Activated naive CD4-positive, alpha-beta T cell treated with anti-CD3 and anti-CD28 coated beads, Interleukin-2, amount 50 U/mL, for 24 hours (primary cell): ENCODE data around the gene HRNR.
"Not testable (repeated sequence)": the region's sequence is repeated elsewhere in the genome, so short reads cannot be mapped to it uniquely, and the experiment has no call there.

Experiments used
- H3K27ac Mint-ChIP-seq: one replicate; pipeline ENCODE4 v1.8.0; 2021; ENCODE audit warnings: mild to moderate bottlenecking, mixed read lengths
- H3K27me3 Mint-ChIP-seq: one replicate; pipeline ENCODE4 v1.8.0; 2021; ENCODE audit warnings: mixed read lengths
- H3K36me3 Mint-ChIP-seq: one replicate; pipeline ENCODE4 v1.8.0; 2021; ENCODE audit warnings: mixed read lengths
- H3K4me1 Mint-ChIP-seq: one replicate; pipeline ENCODE4 v1.8.0; 2021; ENCODE audit warnings: mixed read lengths
- H3K4me3 Mint-ChIP-seq: one replicate; pipeline ENCODE4 v1.8.0; 2021; ENCODE audit warnings: mild to moderate bottlenecking, mixed read lengths
- H3K9me3 Mint-ChIP-seq: one replicate; pipeline ENCODE4 v1.8.0; 2021; ENCODE audit warnings: mixed read lengths

The HRNR gene

DNA sequence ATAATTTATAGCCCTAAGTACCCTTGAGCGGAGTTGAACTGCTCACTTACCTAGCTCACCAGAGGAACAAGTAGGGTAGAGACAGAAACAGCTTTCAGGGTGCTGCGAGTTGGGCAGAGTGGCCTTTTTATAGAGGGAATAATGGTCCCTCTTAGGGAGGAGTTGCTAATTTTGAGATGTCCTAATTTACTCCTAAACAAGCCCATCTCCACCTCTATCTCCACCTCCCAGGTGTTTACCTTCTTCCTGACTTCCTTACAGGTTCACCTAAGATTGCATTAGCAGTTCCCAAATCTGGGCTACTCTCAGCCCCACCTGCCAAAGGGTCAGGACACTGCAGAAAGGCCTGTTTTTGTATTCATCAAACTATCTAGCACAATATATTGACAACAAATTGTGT is at the start of gene HRNR:
HRNR (minus strand) TSS at position 101 of the 400 bp plus-strand sequence. CDS start 940 bp downstream, outside the sequence.
- Mint-ChIP-seq H3K4me1 (no peaks in the 10 kb centered on the region), H3K36me3 (no peaks in the 10 kb centered on the region), H3K27ac (no peak within 1 kb of the TSS), H3K9me3 (no peaks in the 10 kb centered on the region), H3K4me3 (no peak within 1 kb of the TSS), H3K27me3 (peaks cover 16% of the 10 kb centered on the region)

DNA sequence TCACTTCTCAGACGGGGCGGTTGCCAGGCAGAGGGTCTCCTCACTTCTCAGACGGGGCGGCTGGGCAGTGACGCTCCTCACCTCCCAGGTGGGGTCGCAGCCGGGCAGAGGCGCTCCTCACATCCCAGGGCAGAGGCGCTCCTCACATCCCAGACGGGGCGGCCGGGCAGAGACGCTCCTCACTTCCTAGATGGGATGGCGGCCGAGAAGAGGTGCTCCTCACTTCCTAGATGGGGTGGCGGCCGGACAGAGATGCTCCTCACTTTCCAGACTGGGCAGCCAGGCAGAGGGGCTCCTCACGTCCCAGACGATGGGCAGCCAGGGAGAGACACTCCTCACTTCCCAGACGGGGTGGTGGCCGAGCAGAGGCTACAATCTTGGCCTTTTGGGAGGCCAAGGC is 32.4 kb upstream of the HRNR start:
- not testable (repeated sequence) for H3K36me3 Mint-ChIP-seq, H3K4me1 Mint-ChIP-seq, H3K9me3 Mint-ChIP-seq, H3K4me3 Mint-ChIP-seq, H3K27ac Mint-ChIP-seq
- peaks cover 14% of the 10 kb centered on the region for H3K27me3 Mint-ChIP-seq

DNA sequence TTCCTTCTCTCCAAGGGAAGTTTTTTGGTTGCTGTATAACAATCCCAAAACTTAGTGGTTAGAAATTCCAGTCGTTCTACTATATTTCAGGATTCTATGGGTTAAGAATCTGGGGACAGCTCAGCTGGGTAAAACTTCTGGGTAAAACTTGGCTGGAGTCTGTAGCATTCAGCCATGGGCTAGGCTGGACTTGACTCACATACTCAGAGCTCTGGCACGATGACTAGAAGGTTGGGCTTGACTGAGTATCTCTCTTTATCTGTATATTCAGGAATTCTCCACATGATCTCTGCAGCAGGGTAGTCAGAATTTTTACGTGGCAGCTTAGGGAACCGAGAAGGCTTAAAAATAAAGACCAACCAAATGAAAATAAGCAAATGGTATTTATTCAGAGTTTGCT is 28.2 kb upstream of the HRNR start:
- Mint-ChIP-seq H3K27ac (no peak overlapping the region), H3K27me3 (peaks cover 9% of the 10 kb centered on the region), H3K4me1 (no peaks in the 10 kb centered on the region), H3K36me3 (no peaks in the 10 kb centered on the region), H3K4me3 (no peak overlapping the region), H3K9me3 (no peaks in the 10 kb centered on the region)

DNA sequence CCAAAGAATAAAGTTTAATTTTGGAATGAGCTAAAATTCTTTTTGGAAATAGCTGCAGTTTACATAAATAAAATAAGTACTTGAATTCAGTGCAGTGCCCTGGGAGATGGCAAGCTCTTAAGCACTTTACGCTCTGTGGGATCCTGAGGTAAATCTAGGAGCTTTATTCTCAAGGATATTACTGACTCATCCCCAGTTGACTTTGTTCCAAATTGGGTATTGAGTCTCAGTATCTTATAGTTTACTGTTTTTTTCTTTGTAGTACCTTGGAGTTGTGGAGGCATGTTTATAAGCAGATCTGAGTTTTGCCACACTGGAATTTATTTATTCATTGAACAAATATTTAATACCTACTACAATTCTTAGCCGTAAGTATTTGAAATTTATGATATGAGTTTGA is 27.4 kb upstream of the HRNR start:
- H3K4me1 Mint-ChIP-seq = no peaks in the 10 kb centered on the region
- H3K36me3 Mint-ChIP-seq = no peaks in the 10 kb centered on the region
- H3K9me3 Mint-ChIP-seq = no peaks in the 10 kb centered on the region
- H3K27ac Mint-ChIP-seq = no peak overlapping the region
- no peak overlapping the region for H3K4me3 Mint-ChIP-seq
- H3K27me3 Mint-ChIP-seq = peaks cover 11% of the 10 kb centered on the region

DNA sequence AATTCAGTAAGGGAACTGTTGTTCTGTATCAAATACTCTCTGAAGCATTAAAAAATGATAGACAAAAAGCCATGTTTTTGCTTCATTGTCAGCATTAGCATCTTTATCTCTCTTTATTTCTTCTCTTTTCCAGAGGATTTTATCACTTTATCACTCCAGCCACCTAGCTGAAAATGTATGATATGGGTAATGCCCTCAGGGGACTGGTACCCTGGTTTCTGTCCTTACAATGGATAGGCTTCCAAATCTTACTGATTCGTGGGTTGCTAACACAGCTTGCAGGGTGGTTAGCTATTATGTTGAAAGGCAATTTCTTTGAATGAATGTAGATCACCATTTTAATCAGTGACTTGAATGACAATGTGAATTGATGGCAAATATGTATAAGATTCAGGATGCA is 23.3 kb upstream of the HRNR start:
- Mint-ChIP-seq H3K4me3 (no peak overlapping the region), H3K27me3 (peaks cover 8% of the 10 kb centered on the region), H3K36me3 (no peaks in the 10 kb centered on the region), H3K4me1 (no peaks in the 10 kb centered on the region), H3K9me3 (no peaks in the 10 kb centered on the region), H3K27ac (no peak overlapping the region)

DNA sequence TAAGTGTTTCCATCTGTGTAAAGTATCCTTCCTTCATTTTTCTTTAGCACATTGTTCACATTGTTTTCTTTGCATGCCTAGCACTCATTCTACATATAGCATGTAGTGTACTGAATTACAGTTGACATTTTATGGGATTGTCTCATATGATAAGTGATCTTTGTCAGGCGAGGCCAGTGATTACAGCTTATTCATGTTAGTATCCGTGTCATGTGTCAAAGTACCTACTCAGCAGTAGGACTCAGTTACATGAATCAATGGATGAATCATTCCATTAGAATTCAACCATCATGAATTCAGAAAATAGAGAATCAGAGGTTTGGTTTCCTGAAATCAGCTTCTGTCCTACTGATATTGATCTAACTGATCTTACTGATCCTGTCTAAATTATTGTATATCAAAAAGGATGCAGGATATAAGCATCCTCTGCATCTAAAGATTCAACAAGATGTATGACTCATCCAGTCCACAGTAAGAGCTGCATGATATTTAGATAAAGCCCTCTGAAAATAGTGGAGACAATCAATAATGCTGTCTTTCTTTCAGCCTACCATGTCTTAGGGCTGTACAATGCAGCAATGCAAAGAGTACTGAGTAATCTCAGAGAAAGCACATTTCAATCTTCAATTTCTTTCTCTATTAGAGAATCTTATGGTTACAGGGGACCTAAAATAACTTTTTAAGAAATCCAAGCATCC is 20.7 kb upstream of the HRNR start:
- H3K4me1 Mint-ChIP-seq = no peaks in the 10 kb centered on the region
- H3K36me3 Mint-ChIP-seq = no peaks in the 10 kb centered on the region
- no peak overlapping the region for H3K4me3 Mint-ChIP-seq
- H3K9me3 Mint-ChIP-seq = no peaks in the 10 kb centered on the region
- no peak overlapping the region for H3K27ac Mint-ChIP-seq
- peaks cover 18% of the 10 kb centered on the region for H3K27me3 Mint-ChIP-seq

DNA sequence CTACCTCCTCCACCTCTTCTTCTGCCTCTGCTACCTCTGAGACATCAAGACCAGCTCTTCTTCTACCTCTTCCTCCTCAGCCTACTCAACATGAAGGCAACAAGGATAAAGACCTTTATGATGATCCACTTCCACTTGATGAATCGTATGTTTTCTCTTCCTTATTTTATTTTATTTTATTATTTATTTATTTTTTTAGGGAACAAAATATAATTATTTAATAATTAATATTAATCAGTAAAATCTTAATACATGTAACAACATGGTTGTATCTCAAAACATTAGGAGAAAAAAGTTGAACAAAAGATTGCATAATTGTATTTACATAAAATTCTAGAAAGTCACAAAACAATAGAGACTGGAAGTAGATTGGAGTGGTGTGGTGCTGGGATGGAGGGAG is 13.1 kb upstream of the HRNR start:
- no peak overlapping the region for H3K27ac Mint-ChIP-seq
- no peak overlapping the region for H3K4me3 Mint-ChIP-seq
- no peaks in the 10 kb centered on the region for H3K4me1 Mint-ChIP-seq
- peaks cover 33% of the 10 kb centered on the region for H3K27me3 Mint-ChIP-seq
- no peaks in the 10 kb centered on the region for H3K36me3 Mint-ChIP-seq
- no peaks in the 10 kb centered on the region for H3K9me3 Mint-ChIP-seq

DNA sequence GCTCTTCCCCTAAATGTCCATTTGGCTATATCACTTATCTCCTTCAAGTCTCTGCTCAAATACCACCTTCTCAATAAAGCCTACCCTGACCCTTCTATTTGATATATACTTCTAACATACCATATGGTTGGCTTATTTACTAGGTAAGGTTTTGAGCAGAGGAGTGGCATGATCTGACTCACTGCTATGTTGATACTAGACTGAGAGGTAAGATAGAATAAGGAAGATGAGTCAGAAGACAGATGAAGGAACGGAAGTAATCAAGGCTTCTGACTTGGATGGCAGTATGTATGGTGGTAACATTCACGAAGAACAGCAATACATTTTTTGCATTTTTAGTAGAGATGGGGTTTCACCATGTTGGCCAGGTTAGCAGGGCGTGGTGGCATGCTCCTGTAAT is 4.8 kb upstream of the HRNR start:
- H3K9me3 Mint-ChIP-seq = no peaks in the 10 kb centered on the region
- H3K27ac Mint-ChIP-seq = no peak overlapping the region
- H3K36me3 Mint-ChIP-seq = no peaks in the 10 kb centered on the region
- no peaks in the 10 kb centered on the region for H3K4me1 Mint-ChIP-seq
- no peak overlapping the region for H3K4me3 Mint-ChIP-seq
- peaks cover 27% of the 10 kb centered on the region for H3K27me3 Mint-ChIP-seq

DNA sequence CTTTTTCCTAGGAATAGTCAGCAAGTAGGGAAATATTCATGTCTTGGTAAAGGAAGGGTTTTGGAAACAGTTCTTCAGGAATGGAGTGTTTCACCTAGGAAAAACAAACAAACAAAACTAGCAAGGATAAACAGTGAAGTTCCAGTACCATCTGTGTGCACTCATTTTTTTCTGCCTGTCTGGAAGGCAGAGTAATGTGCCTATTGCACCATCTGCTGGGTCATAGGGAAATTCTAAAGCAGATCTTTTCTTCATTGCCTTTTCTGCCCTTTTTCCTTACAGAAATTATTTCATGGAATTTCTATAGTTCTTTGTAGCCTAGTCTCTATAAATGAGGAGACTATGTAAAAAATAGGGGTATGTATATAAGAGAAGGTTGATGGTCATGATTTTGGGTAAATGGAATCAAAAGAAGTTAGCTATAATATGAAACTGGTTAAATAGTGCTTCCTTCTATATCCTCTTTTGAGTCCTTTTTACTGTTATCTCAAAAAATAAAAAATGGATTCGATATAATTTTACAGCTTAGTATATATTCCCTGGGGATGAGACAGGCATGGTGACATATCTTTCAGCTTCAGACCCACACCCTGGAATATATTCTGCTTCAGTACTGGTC is 3.4 kb upstream of the HRNR start:
- Mint-ChIP-seq H3K27me3 (peaks cover 19% of the 10 kb centered on the region), H3K36me3 (no peaks in the 10 kb centered on the region), H3K4me3 (no peak overlapping the region), H3K9me3 (no peaks in the 10 kb centered on the region), H3K4me1 (no peaks in the 10 kb centered on the region), H3K27ac (no peak overlapping the region)

DNA sequence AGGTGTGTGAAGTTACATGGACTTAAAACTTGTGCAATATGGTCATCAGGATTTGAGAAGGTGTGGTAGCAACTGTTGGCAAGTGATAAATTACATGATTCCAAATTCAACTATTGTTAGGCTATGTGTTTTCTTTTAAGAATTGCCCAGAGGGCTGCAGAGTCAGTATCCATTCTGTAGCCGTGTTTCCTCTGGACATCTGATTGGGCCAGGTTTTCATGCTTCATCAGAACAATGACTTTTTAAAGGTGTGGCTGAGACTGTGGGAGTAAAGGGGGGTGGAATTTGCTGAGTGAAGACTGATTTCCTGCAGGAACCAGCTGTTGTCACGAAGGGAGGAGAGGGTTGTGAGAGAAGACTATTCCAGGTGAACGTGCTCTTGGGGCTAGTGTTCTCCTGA is 1.7 kb upstream of the HRNR start:
- no peak overlapping the region for H3K27ac Mint-ChIP-seq

DNA sequence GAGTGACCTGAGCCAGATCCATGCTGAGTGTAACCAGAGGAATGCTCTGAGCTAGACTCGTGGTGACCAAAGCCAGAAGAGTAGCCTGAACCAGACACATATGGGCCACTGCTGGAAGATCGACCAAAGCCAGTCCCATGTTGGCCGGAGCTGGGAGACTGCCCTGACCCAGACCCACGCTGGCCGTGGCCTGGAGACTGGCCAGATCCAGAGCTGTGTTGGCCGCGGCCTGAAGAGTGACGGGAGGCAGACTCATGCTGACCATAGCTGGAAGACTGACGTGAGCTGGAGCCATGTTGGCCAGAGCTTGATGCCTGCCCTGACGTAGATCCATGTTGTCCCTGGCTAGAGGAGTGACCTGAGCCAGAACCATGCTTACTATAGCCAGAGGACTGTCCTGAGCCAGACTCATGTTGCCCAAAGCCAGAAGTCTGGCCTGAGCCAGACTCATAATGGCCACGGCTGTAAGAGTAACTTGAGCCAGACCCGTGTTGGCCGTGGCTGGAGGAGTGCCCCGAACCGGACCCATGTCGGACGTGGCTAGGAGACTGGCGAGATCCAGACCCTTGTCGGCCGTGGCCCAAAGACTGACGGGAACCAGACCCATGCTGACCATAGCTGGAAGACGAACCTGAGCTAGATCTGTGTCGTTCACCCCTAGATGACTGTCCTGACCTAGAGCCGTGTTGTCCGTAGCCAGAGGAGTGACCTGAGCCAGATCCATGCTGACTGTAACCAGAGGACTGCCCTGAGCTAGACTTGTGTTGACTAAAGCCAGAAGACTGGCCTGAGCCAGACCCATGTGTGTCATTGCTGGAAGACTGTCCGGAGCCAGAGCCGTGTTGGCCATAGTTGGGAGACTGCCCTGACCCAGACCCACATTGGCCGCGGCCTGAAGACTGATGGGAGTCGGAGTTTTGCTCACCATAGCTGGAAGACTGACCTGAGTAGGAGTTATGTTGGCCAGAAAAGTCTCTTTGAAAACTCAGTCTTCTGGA is 3.5 kb downstream of the HRNR start:
- Mint-ChIP-seq H3K4me3 (no peak overlapping the region), H3K27ac (no peak overlapping the region), H3K9me3 (no peaks in the 10 kb centered on the region), H3K27me3 (peaks cover 9% of the 10 kb centered on the region), H3K36me3 (no peaks in the 10 kb centered on the region), H3K4me1 (no peaks in the 10 kb centered on the region)

More for the DNA sequence above, 1.7 kb upstream of the HRNR start:
- H3K36me3 Mint-ChIP-seq = no peaks in the 10 kb centered on the region
- H3K4me3 Mint-ChIP-seq = no peak overlapping the region
- H3K27me3 Mint-ChIP-seq = peaks cover 18% of the 10 kb centered on the region
- no peaks in the 10 kb centered on the region for H3K4me1 Mint-ChIP-seq
- H3K9me3 Mint-ChIP-seq = no peaks in the 10 kb centered on the region

DNA sequence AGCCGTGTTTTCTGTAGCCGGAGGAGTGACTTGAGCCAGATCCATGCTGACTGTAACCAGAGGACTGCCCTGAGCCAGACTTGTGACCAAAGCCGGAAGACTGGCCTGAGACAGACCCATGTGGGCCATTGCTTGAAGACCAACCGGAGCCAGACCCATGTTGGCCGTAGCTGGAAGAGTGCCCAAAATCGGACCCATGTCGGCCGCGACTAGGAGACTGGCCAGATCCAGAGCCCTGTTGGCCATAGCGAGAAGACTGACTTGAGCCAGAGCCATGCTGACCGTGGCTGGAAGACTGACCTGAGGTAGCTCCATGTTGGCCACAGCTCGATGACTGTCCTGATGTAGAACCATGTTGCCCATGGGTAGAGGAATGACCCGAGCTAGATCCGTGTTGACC is 4.6 kb downstream of the HRNR start:
- H3K9me3 Mint-ChIP-seq, H3K4me1 Mint-ChIP-seq, H3K27me3 Mint-ChIP-seq, H3K27ac Mint-ChIP-seq, H3K36me3 Mint-ChIP-seq, H3K4me3 Mint-ChIP-seq: not testable (repeated sequence)

DNA sequence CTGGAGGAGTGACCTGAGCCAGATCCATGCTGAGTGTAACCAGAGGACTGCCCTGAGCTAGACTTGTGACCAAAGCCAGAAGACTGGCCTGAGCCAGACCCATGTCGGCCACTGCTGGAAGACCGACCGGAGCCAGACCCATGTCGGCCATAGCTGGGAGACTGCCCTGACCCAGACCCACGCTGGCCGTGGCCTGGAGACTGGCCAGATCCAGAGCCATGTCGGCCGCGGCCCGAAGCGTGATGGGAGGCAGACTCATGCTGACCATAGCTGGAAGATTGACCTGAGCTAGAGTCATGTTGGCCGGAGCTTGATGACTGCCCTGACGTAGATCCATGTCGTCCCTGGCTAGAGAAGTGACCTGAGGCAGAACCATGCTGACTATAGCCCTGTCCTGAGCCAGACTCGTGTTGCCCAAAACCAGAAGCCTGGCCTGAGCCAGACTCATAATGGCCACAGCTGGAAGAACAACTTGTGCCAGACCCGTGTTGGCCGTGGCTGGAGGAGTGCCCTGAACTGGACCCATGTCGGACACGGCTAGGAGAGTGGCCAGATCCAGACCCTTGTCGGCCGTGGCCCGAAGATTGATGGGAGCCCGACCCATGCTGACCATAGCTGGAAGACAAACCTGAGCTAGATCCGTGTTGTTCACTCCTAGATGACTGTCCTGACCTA is 5.1 kb downstream of the HRNR start:
- Mint-ChIP-seq H3K27me3 (peaks cover 6% of the 10 kb centered on the region), H3K4me3 (no peak overlapping the region), H3K9me3 (no peaks in the 10 kb centered on the region), H3K36me3 (no peaks in the 10 kb centered on the region), H3K4me1 (no peaks in the 10 kb centered on the region), H3K27ac (no peak overlapping the region)

DNA sequence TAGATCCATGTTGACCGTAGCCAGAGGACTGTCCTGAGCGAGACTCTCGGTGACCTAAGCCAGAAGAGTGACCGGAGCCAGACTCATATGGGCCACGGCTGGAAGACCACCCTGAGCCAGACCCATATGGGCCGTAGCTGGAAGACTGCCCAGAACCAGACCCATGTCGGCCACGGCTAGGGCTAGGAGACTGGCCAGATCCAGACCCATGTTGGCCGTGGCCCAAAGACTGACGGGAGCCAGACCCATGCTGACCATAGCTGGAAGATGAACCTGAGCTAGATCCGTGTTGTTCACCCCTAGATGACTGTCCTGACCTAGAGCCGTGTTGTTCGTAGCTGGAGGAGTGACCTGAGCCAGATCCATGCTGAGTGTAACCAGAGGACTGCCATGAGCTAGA is 8.4 kb downstream of the HRNR start:
- not testable (repeated sequence) for H3K36me3 Mint-ChIP-seq, H3K4me1 Mint-ChIP-seq, H3K4me3 Mint-ChIP-seq, H3K9me3 Mint-ChIP-seq, H3K27ac Mint-ChIP-seq, H3K27me3 Mint-ChIP-seq

DNA sequence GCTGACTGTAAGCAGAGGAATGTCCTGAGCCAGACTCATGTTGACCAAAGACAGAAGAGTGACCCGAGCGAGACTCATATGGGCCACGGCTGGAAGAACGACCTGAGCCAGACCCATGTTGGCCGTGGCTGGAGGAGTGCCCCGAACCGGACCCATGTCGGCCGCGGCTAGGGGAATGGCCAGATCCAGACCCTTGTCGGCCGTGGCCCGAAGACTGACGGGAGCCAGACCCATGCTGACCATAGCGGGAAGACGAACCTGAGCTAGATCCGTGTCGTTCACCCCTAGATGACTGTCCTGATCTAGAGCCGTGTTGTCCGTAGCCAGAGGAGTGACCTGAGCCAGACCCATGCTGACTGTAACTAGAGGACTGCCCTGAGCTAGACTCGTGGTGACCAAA is 9.1 kb downstream of the HRNR start:
- not testable (repeated sequence) for H3K4me3 Mint-ChIP-seq, H3K4me1 Mint-ChIP-seq, H3K27me3 Mint-ChIP-seq, H3K9me3 Mint-ChIP-seq, H3K27ac Mint-ChIP-seq, H3K36me3 Mint-ChIP-seq
